GM10266 (cell line): ENCODE measurements around the gene CAVIN3.

ENCODE experiments used
- DNase-seq: peaks from one replicate; pipeline ENCODE4 v3.0.0; 2012; ENCODE audit errors: extremely low spot score
- CTCF ChIP-seq: IDR thresholded peaks from 2 replicates; pipeline ENCODE4 v1.5.1; 2012; ENCODE audit warnings: mild to moderate bottlenecking, low read depth; ENCODE audit not compliant: control insufficient read depth, insufficient read depth; ENCODE audit errors: missing control alignments

Gene CAVIN3

GRCh38 chr11:6345366-6345765 is 25.1 kb upstream of the CAVIN3 start:
- no peak for TF ChIP-seq CTCF
- DNase-seq = no peak

- DNase-seq = no peak
- TF ChIP-seq CTCF = no peak
These were observed 16.0 kb upstream of the CAVIN3 start for GRCh38 chr11:6336293-6336692.

- DNase-seq = no peak
- TF ChIP-seq CTCF = no peak
These were observed 14.5 kb upstream of the CAVIN3 start for GRCh38 chr11:6334806-6335205.

GRCh38 chr11:6333095-6333494 is 12.8 kb upstream of the CAVIN3 start:
- DNase-seq = no peak
- no peak for TF ChIP-seq CTCF

- TF ChIP-seq CTCF = no peak
- no peak for DNase-seq
These were observed 11.8 kb upstream of the CAVIN3 start for GRCh38 chr11:6332066-6332465.

- DNase-seq = no peak
- no peak for TF ChIP-seq CTCF
These were observed 8.0 kb upstream of the CAVIN3 start for GRCh38 chr11:6328321-6328720.

GRCh38 chr11:6327806-6328205 is 7.5 kb upstream of the CAVIN3 start:
- DNase-seq = no peak
- no peak for TF ChIP-seq CTCF
